ENCODE data around the gene SYK.
"Not testable (repeated sequence)": the region's sequence is repeated elsewhere in the genome, so short reads cannot be mapped to it uniquely, and the experiment has no call there.

The SYK gene

DNA sequence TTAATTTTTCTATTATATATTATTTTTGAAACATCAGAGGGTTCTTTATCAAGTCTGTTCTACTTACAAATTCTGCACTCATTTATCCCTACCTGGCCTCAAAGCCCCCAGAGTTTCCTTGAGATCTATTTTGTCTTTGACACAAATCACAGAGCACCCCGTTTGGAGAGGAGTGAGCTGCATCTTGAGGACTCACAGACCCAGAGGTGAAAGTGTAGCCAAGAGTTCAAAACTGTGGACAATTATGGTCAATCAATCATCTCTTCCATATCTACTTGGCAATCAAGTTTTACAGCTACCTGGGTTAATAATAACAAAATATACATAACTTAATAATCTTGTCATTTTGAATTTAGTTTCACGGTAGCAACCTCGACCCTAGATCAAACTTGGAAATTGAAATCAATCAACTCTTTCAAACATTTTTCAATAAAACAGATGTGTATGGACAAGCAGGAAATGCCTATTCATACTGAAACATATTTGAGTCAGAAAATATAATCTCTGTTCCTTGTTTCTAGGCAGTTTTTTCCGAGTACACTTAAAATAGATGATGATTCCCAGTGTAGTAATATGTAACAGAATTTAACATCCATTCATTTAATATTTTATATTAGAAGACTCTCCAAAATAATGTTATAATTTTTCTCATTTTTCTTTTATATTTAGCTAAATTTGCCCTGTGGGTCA lies 13.7 kb upstream of the SYK start:
- H3K4me3 ChIP-seq (ENCODE audit: low read length), result no peak overlapping the region
- TF ChIP-seq ZNF274 (IDR thresholded peaks at IDR 0.05; ENCODE audit: low read depth, low read length), result no peak

DNA sequence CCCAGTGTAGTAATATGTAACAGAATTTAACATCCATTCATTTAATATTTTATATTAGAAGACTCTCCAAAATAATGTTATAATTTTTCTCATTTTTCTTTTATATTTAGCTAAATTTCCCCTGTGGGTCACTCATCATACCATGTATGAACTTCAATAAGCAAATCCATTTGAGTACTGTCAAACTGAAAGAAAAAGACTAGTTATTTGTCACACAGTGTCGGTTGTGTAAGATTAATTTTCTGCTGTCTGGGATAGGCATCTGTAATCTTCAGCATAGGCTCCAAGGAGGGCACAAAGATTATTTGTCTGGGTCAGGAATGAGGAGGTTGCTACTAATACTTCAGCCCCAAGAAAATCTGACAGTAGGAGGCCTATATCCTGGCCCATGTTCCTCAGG lies 13.1 kb upstream of the SYK start:
- H3K4me3 ChIP-seq (ENCODE audit: low read length), result not testable (repeated sequence)

DNA sequence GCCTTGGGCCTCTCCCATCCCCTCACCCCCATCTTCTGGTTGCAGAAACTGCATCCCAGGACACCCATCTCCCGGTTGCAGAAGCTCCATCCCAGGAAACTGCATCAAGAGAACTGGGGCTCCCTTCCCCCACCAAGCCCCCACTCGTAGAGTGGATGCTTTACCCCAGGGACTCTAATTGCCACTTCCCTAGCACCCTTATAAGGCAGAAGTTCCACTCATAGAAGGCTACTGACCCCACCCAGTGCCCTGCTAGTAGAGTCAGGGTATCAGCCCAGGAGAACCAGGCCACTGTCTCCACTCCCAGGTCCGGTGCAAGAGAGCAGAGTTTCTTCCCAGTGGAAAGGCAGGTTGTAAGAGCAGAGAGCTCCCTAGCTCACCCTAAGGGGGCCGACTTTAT lies 12.2 kb upstream of the SYK start:
- TF ChIP-seq ZNF274 (IDR thresholded peaks at IDR 0.05; ENCODE audit: low read depth, low read length), result no peak
- H3K4me3 ChIP-seq (ENCODE audit: low read length), result no peak overlapping the region

DNA sequence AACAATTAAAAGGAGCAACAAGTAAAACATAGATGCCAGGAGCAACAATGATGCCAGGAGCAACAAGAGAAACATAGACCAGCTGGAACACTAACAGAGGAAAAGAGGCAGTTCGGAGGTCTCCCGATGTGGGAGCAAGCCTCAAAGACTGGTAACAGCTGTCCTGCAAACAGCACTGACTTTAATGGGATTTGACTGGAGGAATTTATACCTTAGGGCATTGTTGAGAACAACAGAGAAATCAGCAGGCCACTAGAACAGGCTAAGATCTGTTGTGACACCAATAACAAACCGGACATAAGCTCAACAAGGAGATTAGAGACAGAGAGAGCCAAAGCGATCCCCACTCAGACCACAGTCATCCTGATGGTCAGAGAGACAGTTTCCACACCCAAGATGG lies 11.8 kb upstream of the SYK start:
- TF ChIP-seq ZNF274 (IDR thresholded peaks at IDR 0.05; ENCODE audit: low read depth, low read length), result no peak
- no peak overlapping the region for H3K4me3 ChIP-seq (ENCODE audit: low read length)

DNA sequence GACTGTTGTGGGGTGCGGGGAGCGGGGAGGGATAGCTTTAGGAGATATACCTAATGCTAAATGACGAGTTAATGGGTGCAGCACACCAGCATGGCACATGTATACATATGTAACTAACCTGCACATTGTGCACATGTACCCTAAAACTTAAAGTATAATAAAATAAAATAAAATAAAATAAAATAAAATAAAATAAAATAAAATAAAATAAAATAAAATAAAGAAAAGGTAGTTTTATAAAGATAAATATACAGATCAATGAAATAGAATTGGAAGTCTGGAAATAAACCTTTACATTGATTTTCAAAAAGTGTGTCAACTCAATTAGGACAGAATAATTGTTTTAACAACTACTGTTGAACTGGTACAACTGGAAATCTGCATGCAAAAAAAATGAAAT lies 8.6 kb upstream of the SYK start:
- not testable (repeated sequence) for H3K4me3 ChIP-seq (ENCODE audit: low read length)

DNA sequence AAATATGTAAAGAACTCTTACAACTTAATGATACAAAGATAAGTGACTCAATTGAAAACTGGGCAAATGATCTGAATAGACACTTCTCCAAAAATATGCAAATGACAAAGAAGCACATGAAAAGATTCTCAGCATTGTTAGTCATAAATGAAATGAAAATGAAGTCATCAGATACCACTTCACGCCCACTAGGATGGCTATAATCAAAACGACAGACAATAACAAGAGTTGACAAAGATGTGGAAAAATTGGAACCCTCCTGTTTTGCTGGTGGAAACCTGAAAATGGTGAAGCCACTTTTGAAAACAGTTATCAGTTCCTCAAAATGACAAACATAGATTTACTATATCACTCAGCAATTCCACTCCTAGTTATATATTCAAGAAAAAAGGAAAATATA lies 7.9 kb upstream of the SYK start:
- no peak overlapping the region for H3K4me3 ChIP-seq (ENCODE audit: low read length)
- TF ChIP-seq ZNF274 (IDR thresholded peaks at IDR 0.05; ENCODE audit: low read depth, low read length), result no peak

DNA sequence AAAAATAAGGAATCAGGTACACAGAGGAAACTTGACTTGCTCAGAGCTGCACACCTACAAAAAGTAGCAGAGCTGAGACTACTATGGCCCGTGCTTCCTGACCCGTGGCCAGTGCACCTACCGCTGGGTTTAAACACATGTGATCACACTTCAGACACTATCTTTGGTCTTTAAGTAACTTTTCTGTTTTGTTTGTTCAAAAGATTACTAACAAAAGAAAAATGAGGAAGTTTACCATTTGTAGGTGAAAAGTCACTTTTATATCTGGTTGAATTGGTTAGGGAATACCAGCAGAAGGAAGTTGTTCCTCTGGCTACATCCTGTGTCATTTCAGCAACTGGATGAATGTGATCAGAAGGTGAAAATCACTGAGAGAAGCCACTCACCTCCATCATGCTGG lies 6.5 kb upstream of the SYK start:
- peak overlapping the region; percentile 13; the same call in 1 of the 2 replicates for H3K4me3 ChIP-seq (ENCODE audit: low read length)
- TF ChIP-seq ZNF274 (IDR thresholded peaks at IDR 0.05; ENCODE audit: low read depth, low read length), result no peak

DNA sequence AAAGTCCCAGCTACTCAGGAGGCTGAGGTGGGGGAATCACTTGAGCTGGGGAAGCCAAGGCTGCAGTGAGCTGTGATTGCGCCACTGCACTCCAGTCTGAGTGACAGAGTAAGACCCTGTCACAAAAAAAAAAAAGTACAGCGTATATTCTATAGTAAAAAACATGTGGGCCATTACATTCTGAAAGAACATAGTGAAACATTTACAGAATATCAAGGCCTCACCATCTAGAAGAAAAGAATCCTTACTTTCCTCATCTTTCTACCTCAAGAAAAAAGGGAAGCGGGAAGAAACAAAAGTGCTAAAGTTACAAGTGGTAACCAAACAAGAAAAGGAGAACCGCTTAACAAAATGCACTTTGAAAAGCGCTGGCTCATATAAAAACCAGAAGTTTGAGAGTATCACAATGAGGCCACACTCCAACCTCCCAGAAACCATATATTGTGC lies 5.7 kb upstream of the SYK start:
- no peak for TF ChIP-seq ZNF274 (IDR thresholded peaks at IDR 0.05; ENCODE audit: low read depth, low read length)
- H3K4me3 ChIP-seq (ENCODE audit: low read length), result peak overlapping the region; percentile 16; the same call in 1 of the 2 replicates

DNA sequence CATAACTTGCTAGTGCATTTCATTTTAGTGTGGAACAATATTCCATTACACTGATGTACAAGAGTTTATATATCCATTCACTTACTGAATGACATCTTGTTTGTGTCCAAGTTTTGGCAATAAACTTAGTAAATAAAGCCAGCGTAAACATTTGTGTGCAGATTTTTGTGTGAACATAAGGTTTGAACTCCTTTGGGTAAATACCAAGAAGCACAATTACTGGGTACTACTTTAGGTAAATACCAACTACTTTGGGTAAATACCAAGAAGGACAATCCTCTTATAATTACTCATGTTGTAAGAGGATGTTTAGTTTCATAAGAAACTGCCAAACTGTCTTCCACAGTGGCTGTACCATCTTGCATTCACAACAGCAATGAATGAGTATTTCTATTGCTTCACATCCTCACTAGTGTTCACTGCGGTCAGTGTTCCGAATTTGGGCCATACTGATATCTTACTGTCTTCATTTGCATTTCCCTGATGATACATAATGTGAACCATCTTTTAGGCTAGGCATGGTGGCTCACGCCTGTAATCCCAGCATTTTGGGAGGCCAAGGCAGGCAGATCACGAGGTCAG lies 2.3 kb upstream of the SYK start:
- TF ChIP-seq ZNF274 (IDR thresholded peaks at IDR 0.05; ENCODE audit: low read depth, low read length), result no peak
- no peak overlapping the region for H3K4me3 ChIP-seq (ENCODE audit: low read length)

DNA sequence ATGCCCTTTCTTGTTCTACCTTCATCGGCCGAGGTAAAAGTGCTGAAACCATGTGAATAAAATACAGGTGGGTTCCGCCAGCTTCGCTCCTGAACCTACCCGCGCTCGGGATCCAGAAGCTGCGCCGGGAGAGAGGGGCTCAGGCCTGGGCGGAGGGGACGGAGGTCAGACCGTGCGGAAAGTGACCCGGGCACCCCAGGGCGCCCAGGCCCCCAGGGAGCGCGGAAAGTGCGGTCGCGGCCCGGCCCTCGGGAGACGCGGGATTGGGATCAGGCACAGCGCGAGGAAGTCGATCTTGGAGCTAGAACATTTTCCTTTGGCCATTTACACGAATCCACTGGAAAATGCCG lies 329 bp downstream of the SYK start:
- no peak for TF ChIP-seq ZNF274 (IDR thresholded peaks at IDR 0.05; ENCODE audit: low read depth, low read length)
- H3K4me3 ChIP-seq (ENCODE audit: low read length), result peak overlapping the region; percentile 81

DNA sequence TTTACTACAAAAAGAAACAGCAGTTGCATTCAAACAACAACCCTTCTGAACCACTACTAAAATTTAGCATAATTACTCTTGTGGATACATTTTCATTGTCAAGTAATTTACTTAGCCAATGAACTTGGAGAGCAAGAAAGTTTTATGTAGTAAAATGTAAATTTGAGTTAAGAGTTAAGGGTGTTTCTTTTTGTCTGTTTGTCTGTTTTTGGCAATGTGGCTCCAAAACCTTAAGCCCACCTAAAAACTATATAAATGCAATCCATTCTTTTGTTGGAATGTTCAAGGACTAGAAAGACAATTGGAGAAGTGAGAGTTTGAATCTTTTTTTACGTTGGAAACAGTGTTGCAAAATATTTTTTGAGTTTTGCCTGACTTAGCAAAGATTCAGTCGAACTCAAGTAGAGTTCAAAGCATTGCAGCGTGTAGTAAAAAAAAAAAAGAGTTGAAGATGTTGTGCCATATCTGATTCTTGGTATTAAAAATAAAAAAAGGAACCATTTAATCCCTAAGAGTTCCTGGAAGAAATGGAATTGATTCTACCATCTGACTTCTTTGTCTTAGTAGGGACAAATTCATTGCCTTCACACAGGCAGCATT lies 867 bp downstream of the SYK start:
- H3K4me3 ChIP-seq (ENCODE audit: low read length), result peak overlapping the region; percentile 81
- no peak for TF ChIP-seq ZNF274 (IDR thresholded peaks at IDR 0.05; ENCODE audit: low read depth, low read length)

DNA sequence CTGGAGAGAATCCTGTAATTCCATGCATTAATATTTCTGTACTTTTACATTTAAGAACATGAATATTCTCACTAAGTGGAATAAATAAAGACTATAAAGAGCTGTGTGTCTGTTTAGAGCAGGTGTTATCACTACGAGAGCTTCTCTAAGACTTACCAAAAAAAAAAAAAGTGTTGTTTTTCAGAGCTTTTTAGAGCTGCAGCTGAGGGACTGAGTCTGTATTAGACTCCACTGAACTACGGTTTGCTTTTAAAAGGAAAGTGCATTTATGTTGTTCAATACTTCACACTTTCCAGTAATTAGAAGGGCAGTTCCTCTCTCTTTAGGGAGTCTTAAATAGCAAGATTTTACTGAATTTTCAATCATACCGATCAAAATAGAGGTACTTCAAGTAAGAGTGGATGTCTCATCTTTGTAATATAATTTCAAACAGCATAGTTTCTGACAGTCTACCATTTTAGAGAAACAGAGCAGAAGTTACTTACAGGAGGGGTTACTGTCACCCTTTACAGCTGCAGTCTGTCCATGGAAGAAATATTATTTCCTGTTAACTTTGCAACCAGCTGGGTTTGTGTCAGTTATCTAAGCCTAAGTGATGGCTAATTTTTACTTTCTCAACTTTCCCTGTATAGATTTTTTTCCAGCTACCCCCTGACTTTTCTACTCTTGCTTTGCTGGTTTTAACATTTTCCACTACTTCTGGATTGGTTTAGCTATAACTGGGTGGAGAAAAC lies 2.4 kb downstream of the SYK start:
- no peak overlapping the region; the same call in 1 of the 2 replicates for H3K4me3 ChIP-seq (ENCODE audit: low read length)
- TF ChIP-seq ZNF274 (IDR thresholded peaks at IDR 0.05; ENCODE audit: low read depth, low read length), result no peak

DNA sequence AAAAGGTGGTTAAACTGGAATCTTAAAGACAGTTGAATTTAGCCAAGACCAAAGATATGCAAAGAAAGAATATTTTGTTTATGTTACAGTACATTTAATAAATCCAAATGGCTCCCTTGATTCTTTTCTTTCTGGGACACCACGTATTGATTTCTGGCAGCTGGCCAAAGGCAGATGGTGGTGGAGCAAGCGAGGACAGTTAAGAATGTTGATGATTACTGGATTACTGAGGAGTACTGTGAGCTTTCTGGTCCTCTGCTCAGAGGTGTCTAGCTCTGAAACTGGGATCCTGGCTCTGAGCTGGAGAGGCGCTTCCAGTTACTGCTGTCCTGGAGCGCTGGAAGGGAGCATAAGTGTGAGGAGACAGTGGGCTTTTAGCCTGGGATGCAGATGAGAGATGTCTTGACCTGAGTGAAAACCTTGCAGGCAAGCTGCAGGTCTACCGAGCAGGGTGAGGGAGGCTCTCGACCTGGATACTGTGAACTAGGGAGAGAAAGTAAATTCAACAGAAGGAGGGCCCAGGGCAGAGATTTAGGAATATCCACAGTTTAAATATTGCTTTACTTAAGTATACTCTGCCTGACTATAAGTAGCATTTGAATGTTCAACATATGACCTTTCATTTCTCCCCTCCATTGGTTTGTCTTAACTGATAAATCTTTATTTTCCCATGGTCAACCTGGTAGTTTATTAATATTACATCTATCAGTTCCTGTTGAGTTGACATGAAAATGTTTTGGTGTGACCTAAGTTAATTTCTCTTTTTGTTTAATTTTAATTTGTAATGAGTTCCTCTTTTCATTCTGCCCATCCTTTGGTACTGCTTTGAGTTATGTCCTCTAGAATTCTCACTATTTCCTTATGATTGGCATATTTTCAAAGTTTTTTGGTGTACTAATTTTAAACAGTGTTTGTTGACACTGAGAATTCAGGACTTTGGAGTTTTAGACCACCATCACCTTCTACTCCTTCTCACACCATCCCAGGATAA lies 3.7 kb downstream of the SYK start:
- H3K4me3 ChIP-seq (ENCODE audit: low read length), result peak overlapping the region; percentile 44; the same call in 1 of the 2 replicates
- TF ChIP-seq ZNF274 (IDR thresholded peaks at IDR 0.05; ENCODE audit: low read depth, low read length), result no peak

DNA sequence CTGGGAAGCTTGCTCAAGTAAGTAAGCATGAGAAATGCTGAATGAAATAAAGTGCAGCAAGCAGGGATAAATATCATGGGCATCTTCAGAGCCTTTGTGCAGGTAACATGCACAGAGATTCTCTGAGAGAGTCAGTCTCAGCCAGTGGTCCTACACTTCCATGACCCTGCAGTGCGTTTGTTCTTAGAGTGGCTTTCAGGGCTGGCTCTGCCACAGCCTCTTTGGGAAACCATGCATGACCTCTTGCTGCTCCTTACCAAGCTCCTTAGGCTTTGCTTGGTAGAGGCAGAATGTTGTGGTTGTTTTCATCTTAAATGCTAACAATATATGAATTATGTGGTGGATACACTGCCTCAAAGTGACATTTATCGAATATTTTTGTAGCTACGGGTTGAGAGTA lies 5.4 kb downstream of the SYK start:
- TF ChIP-seq ZNF274 (IDR thresholded peaks at IDR 0.05; ENCODE audit: low read depth, low read length), result no peak
- H3K4me3 ChIP-seq (ENCODE audit: low read length), result no peak overlapping the region; the same call in 1 of the 2 replicates
